Heart right ventricle (tissue), 16 donors: ENCODE data around the gene BACH1. TPM values are rescaled to one million over a fixed set of nuclear protein-coding genes. Genes with fewer than 3 reads are reported as not detected.

ENCODE experiments used
- ATAC-seq, 8 donors: fragments of 200-7000 bp; cut with Tn5 transposase; one replicate each; pipeline ENCODE4 v1.9.1; 2020; ENCODE audit warnings: mild to moderate bottlenecking in 8 of 8, moderate library complexity in 8 of 8, moderate number of reproducible peaks in 1 of 8
- DNase-seq, 2 donors: peaks; one replicate each; pipeline ENCODE4 v3.0.0-alpha.2; 2020
- H3K27ac ChIP-seq, 10 donors: fragments of 200-600 bp; sonication (generic) in 2 of 10; one replicate each; pipeline versions ENCODE4 v1.5.0 to v1.8.0; 2020 to 2022; ENCODE audit warnings: mild to moderate bottlenecking in 3 of 10
- H3K27me3 ChIP-seq, 7 donors: fragments of 200-600 bp; one replicate each; pipeline ENCODE4 v1.8.0; 2021 to 2022; ENCODE audit warnings: mild to moderate bottlenecking in 2 of 7
- H3K36me3 ChIP-seq, 9 donors: fragments of 200-600 bp; sonication (generic) in 1 of 9; one replicate each; pipeline versions ENCODE4 v1.5.0 to v1.8.0; 2020 to 2022; ENCODE audit warnings: mild to moderate bottlenecking in 2 of 9
- H3K4me1 ChIP-seq, 9 donors: fragments of 200-600 bp; sonication (generic) in 1 of 9; one replicate each; pipeline versions ENCODE4 v1.5.0 to v1.8.0; 2020 to 2022; ENCODE audit warnings: mild to moderate bottlenecking in 4 of 9
- H3K4me3 ChIP-seq, 10 donors: fragments of 200-600 bp; sonication (generic) in 2 of 10; one replicate each; pipeline versions ENCODE4 v1.5.0 to v1.8.0; 2020 to 2022; ENCODE audit warnings: mild to moderate bottlenecking in 7 of 10, moderate library complexity in 2 of 10
- H3K9me3 ChIP-seq, 11 donors: fragments of 200-600 bp in 10 of 11; sonication (generic) in 2 of 11; one replicate each; pipeline versions ENCODE4 v1.5.0 to v1.8.0; 2013 to 2022; ENCODE audit warnings: mild to moderate bottlenecking in 2 of 11, control low read depth in 1 of 11, moderate library complexity in 1 of 11
- WGBS, 2 donors: extraction: QIAGEN DNeasy Blood & Tissue Kit; methylation state at CpG; one replicate each; pipeline ENCODE4 v1.1.7; 2013; ENCODE audit warnings: inconsistent platforms in 1 of 2; 5-methylcytosine and 5-hydroxymethylcytosine counted together
- intact Hi-C, 10 donors: fragments of 100-400 bp; cut with DNase I; formaldehyde crosslinking; loops; one replicate each; pipeline versions ENCODE4 v1.11.1 to v1.14.2; 2022
- polyA plus RNA-seq, 2 donors: library from polyadenylated mRNA; stranded (reverse); fragments of 200-250 nt; gene quantifications; one replicate each; pipeline ENCODE4 v1.2.3, GENCODE V29; 2013
- total RNA-seq, 10 donors: library from RNA; stranded (reverse); fragmentation: NEBNext Ultra II Directional in 3 of 10; extraction: Animal tissue kit (Norgen Biotek cat#: 25700) in 3 of 10; gene quantifications; one replicate each; pipeline versions ENCODE4 v1.2.1 to v1.2.4, GENCODE V29; 2021 to 2023
- TF ChIP-seq, protein P1 (sequence below), 9 donors: fragments of 200-600 bp; sonication (generic) in 2 of 9; IDR thresholded peaks; one replicate each; pipeline versions ENCODE4 v1.5.0 to v1.8.0; 2021 to 2022; ENCODE audit warnings: antibody characterized with exemption in 9 of 9, mild to moderate bottlenecking in 5 of 9, moderate library complexity in 1 of 9
- donor health status: Arrhythmogenic right ventricular cardiomyopathy.
- donor health status: ischemic (EF 13 %, LVEDD 7.1; RV severe dilation, severe dysfunction).
- donor health status: healthy with polysubstance abuse.
- donor health status: DM: no; HTN: yes; CAD: no.
- donor health status: DM: no; HTN: no; CAD: no.
- donor health status: ischemic (EF 25% LVEDD 6.9; RV normal size, moderate dysfunction).
- donor health status: ischemic (EF 25% LVEDD 5.7; RV mildly dilated, moderate dysfunction).
- donor health status: healthy.
- donor health status: DM: yes; HTN: yes; CAD: no.
- donor health status: Ischemic cardiomyopathy.
- donor health status: ischemic (EF 35%, LVEDD 5.7; RV mildly dilated, moderate dysfunction).
- donor health status: nonischemic (EF 11% LVEDD 7.7; RV severe dilation, severe dysfunction).
- donor health status: DM: yes; HTN: yes; CAD: no.
- donor health status: PGD.
- donor health status: ischemic (EF 29% LVEDD 5.4; RV normal size, mild dysfunction).
- donor health status: nonischemic (EF 23%, LVEDD 6.1; RV moderate dilation, normal function).

The BACH1 gene
- total and polyA plus RNA-seq, 12 donors = 2.7 to 78.7 (median 44.5) TPM

DNA sequence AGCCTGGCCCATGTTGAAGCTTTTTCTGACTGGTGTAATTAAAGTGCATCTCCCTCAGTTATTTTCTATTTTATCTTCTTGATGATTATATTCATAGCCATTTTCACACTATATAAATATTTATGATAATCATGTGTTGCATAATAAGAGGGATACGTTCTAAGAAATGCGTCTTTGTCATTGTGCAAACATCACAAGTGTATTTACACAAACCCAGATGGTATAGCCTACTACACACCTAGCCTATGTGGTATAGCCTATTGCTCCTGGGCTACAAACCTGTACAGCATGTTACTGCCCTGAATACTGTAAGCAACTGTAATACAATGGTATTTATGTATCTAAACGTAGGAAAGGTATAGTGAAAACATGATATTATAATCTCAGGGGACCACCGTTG lies 88.1 kb downstream of the BACH1 start:
- Histone ChIP-seq H3K36me3 (peaks cover 0 to 4% (median 0%) of the 10 kb centered on the region in 9 donors), H3K9me3 (no peaks in the 10 kb centered on the region), H3K27ac (no peak overlapping the region), H3K4me1 (no peaks in the 10 kb centered on the region), H3K4me3 (no peak overlapping the region), H3K27me3 (no peaks in the 10 kb centered on the region)
- DNase-seq (no peak), ATAC-seq (no peak)
- intact Hi-C loops = no loop called here
- TF ChIP-seq, protein P1, sequence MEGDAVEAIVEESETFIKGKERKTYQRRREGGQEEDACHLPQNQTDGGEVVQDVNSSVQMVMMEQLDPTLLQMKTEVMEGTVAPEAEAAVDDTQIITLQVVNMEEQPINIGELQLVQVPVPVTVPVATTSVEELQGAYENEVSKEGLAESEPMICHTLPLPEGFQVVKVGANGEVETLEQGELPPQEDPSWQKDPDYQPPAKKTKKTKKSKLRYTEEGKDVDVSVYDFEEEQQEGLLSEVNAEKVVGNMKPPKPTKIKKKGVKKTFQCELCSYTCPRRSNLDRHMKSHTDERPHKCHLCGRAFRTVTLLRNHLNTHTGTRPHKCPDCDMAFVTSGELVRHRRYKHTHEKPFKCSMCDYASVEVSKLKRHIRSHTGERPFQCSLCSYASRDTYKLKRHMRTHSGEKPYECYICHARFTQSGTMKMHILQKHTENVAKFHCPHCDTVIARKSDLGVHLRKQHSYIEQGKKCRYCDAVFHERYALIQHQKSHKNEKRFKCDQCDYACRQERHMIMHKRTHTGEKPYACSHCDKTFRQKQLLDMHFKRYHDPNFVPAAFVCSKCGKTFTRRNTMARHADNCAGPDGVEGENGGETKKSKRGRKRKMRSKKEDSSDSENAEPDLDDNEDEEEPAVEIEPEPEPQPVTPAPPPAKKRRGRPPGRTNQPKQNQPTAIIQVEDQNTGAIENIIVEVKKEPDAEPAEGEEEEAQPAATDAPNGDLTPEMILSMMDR (IDR thresholded peaks at IDR 0.05) = no peak
- WGBS, 2 donors = 88 to 93% methylated on average over 4 of the region's 4 CpGs

DNA sequence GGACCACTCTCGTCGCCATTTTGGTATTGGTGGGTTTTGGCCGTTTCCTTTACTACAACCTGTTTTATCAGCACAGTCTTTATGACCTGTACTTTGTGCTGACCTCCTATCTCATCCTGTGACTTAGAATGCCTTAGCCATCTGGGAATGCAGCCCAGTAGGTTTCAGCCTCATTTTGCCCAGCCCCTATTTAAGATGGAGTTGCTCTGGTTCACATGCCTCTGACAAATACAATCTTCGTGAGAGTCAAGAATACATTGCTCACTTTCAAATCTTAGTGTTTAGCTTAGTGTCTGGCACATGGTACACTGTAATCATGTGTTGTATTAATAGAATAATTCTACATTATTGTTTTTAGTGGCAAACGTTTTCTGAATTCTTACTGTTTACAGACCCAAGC lies 88.9 kb downstream of the BACH1 start:
- TF ChIP-seq, protein P1 (IDR thresholded peaks at IDR 0.05) = no peak
- Histone ChIP-seq H3K4me1 (no peaks in the 10 kb centered on the region), H3K4me3 (no peak overlapping the region), H3K27ac (no peak overlapping the region), H3K36me3 (peaks cover 0 to 4% (median 0%) of the 10 kb centered on the region in 9 donors), H3K9me3 (no peaks in the 10 kb centered on the region), H3K27me3 (no peaks in the 10 kb centered on the region)
- WGBS, 2 donors = 80 to 85% methylated on average over 5 of the region's 5 CpGs
- DNase-seq = no peak
- intact Hi-C loops = no loop called here
- no peak for ATAC-seq

DNA sequence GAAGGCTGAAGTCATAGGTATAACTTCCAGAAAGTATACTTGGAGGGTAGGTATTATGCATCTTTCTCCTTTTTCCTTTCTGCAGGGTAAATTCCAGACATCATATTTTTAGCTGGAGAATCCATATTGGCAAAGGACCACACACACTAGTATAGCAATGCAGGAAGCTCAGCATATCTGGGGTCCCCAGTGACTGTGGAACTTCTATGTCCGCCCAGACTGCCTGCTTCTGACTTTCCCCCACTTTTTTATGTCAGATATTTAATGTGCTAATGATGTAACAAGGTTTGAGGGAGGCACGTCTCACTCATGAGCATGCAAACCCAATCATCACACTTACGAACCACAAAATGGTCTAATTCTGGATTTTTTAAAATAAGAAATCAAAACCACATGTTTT lies 90.4 kb downstream of the BACH1 start:
- intact Hi-C loops = no loop called here

DNA sequence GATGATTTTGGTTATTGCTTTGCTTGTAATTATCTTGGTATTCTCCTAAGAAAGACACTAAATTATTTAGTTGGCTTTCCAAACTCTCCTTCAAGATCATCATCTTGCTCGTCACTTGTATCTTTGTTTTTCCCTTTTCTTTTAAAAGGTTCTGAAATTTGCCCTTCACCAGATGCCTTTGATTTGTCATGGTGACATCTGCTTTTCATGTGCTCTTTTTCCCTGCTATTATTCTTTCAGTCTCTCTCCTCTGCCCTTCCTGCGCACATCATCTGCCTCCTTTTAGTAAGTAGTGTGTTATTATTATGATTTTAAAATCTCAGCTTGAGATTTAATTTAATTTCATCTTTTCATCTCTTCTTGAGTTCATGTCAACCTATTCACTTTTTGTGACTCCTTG lies 92.1 kb downstream of the BACH1 start:
- Histone ChIP-seq H3K27ac (no peak overlapping the region), H3K27me3 (no peaks in the 10 kb centered on the region), H3K4me3 (no peak overlapping the region), H3K4me1 (no peaks in the 10 kb centered on the region), H3K36me3 (peaks cover 0 to 4% (median 0%) of the 10 kb centered on the region in 9 donors), H3K9me3 (peaks cover 0 to 6% (median 0%) of the 10 kb centered on the region in 11 donors)
- WGBS, 2 donors = 93 to 97% methylated on average over 2 of the region's 2 CpGs
- intact Hi-C loops = no loop called here
- DNase-seq = no peak
- ATAC-seq = no peak
- TF ChIP-seq, protein P1 (IDR thresholded peaks at IDR 0.05) = no peak

More for the DNA sequence above, 90.4 kb downstream of the BACH1 start:
- Histone ChIP-seq H3K4me3 (no peak overlapping the region), H3K36me3 (peaks cover 0 to 4% (median 0%) of the 10 kb centered on the region in 9 donors), H3K4me1 (no peaks in the 10 kb centered on the region), H3K27ac (no peak overlapping the region), H3K9me3 (peaks cover 0 to 6% (median 0%) of the 10 kb centered on the region in 11 donors), H3K27me3 (no peaks in the 10 kb centered on the region)
- TF ChIP-seq, protein P1 (IDR thresholded peaks at IDR 0.05) = no peak
- DNase-seq (no peak), ATAC-seq (no peak)
- WGBS, 2 donors = 77 to 81% methylated on average over 3 of the region's 3 CpGs
